Esophagus (tissue), 2 donors: ENCODE measurements around the gene APBB2. TPM values are rescaled to one million over a fixed set of nuclear protein-coding genes. Genes with fewer than 3 reads are reported as not detected.
"Not testable (repeated sequence)": the region's sequence is repeated elsewhere in the genome, so short reads cannot be mapped to it uniquely, and the experiment has no call there.

Experiments
- H3K27ac ChIP-seq, 2 donors: one replicate each; pipeline ENCODE4 v1.5.1; 2013; ENCODE audit warnings: low read depth in 2 of 2, mild to moderate bottlenecking in 2 of 2, inconsistent platforms in 1 of 2, low read length in 1 of 2, moderate library complexity in 1 of 2
- H3K27me3 ChIP-seq, 2 donors: one replicate each; pipeline ENCODE4 v1.6.1; 2013; ENCODE audit warnings: low read length in 2 of 2, control low read depth in 1 of 2, mild to moderate bottlenecking in 1 of 2; ENCODE audit not compliant: insufficient read depth in 2 of 2, control insufficient read depth in 1 of 2
- H3K36me3 ChIP-seq, 2 donors: one replicate each; pipeline ENCODE4 v1.6.1; 2013; ENCODE audit warnings: low read length in 1 of 2; ENCODE audit not compliant: control insufficient read depth in 2 of 2, insufficient read depth in 2 of 2
- H3K4me1 ChIP-seq, 2 donors: one replicate each; pipeline ENCODE4 v1.6.1; 2013; ENCODE audit warnings: low read length in 1 of 2; ENCODE audit not compliant: control insufficient read depth in 2 of 2, insufficient read depth in 2 of 2
- H3K4me3 ChIP-seq, 2 donors: one replicate each; pipeline ENCODE4 v1.5.1; 2013; ENCODE audit warnings: low read length in 2 of 2, mild to moderate bottlenecking in 2 of 2, low read depth in 1 of 2, moderate library complexity in 1 of 2
- H3K9me3 ChIP-seq, 2 donors: one replicate each; pipeline ENCODE4 v1.6.1; 2013; ENCODE audit warnings: mild to moderate bottlenecking in 2 of 2, low read depth in 1 of 2, low read length in 1 of 2, moderate library complexity in 1 of 2; ENCODE audit not compliant: control insufficient read depth in 2 of 2, insufficient read depth in 1 of 2
- WGBS, 2 donors: extraction: QIAGEN DNeasy Blood & Tissue Kit; methylation state at CpG; one replicate each; pipeline ENCODE4 v1.1.7; 2013; 5-methylcytosine and 5-hydroxymethylcytosine counted together
- polyA plus RNA-seq, 2 donors: library from polyadenylated mRNA; stranded (reverse); fragments of 200-250 nt; gene quantifications; one replicate each; pipeline ENCODE4 v1.2.3, GENCODE V29; 2013
- donor health status: healthy with polysubstance abuse.
- donor health status: Bipolar disorder and iron deficiency.

Gene APBB2
- polyA plus RNA-seq, 2 donors = 3.0 to 4.0 TPM

DNA sequence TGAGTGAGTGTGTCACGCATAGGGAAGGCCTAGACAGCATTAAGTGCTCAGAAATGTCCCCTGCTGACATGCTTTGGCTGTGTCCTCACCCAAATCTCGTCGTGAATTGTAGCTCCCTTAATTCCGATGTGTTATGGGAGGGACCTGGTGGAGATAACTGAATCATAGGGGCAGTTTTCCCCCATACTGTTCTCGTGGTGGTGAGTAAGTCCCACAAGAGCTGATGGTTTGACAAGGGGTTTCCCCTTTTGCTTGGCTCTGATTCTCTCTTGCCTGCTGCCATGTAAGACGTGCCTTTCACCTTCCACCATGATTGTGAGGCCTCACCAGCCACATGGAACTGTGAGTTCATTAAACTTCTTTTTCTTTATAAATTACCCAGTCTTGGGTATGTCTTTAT lies 386.6 kb downstream of the APBB2 start:
- peaks cover 6 to 11% of the 10 kb centered on the region in 2 donors for H3K36me3 ChIP-seq
- WGBS, 2 donors = 84 to 88% methylated on average over 6 of the region's 6 CpGs

DNA sequence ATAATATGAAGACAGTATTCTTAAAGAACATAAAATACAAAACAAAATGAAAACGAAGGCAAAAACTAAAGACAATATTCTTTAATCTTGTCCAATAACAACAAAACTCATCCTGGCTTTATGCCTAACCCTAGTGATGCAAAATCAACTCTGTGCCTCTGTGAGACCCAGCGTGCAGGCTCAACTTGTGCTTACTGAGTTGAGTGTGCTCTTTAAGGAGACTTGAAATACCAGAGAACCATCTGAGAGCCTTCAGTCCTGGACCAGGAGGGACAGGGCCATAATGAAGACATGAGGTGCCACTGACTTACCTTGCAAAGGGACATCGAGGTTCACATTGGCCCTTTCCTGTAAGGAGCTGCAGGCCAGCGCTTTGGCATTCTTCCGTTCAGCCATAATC lies 387.5 kb downstream of the APBB2 start:
- no peaks in the 10 kb centered on the region for H3K4me1 ChIP-seq
- H3K27me3 ChIP-seq = no peaks in the 10 kb centered on the region
- H3K9me3 ChIP-seq = no peaks in the 10 kb centered on the region
- H3K4me3 ChIP-seq = no peak overlapping the region
- no peak overlapping the region for H3K27ac ChIP-seq
- H3K36me3 ChIP-seq = peaks cover 6 to 14% of the 10 kb centered on the region in 2 donors
- WGBS, 2 donors = 92 to 93% methylated on average over 5 of the region's 5 CpGs

More for the DNA sequence above, 386.6 kb downstream of the APBB2 start:
- Histone ChIP-seq H3K27me3 (no peaks in the 10 kb centered on the region), H3K4me3 (no peak overlapping the region), H3K4me1 (no peaks in the 10 kb centered on the region), H3K27ac (no peak overlapping the region), H3K9me3 (no peaks in the 10 kb centered on the region)

DNA sequence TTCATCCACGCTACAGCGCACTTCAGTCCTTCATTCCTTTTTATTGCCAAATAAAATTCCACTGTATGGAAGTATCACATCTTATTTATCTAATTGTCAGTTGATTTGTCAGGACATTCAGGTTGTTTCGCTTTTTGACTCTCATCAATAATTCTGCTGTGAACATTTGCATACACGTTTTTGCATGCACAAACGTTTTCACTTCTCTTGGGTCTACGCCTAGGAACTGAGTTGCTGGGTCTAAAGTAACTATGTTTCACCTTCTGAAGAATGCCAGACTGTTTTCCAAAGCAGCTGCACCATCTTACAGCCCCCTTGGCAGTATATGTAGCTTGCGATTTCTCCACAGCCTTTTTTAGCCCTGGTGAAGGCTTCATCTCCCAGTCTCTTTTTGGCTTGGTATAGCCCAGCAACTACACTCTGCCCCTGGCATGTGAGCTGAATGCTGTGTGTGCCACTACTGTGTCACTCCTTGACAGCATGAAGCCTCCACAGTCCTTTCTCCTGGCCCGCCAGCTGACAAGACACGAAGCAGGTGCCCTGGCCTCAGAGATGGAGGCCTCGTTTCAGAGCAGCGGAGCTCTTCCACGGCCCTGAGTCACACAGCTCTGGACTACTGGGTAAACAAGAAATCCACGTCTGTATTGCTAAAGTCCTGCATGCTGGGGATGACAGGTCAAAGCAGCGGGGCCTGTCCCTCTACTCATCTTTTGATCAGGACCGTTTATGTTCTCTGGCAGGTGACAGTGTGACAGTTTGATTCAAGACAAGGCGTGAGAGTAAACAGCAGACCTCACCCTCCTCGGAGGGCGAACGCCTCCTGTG lies 389.1 kb downstream of the APBB2 start:
- Histone ChIP-seq H3K36me3 (peaks cover 6 to 14% of the 10 kb centered on the region in 2 donors), H3K27ac (no peak overlapping the region)
- 85 to 87% methylated on average over 19 of the region's 19 CpGs for WGBS, 2 donors

DNA sequence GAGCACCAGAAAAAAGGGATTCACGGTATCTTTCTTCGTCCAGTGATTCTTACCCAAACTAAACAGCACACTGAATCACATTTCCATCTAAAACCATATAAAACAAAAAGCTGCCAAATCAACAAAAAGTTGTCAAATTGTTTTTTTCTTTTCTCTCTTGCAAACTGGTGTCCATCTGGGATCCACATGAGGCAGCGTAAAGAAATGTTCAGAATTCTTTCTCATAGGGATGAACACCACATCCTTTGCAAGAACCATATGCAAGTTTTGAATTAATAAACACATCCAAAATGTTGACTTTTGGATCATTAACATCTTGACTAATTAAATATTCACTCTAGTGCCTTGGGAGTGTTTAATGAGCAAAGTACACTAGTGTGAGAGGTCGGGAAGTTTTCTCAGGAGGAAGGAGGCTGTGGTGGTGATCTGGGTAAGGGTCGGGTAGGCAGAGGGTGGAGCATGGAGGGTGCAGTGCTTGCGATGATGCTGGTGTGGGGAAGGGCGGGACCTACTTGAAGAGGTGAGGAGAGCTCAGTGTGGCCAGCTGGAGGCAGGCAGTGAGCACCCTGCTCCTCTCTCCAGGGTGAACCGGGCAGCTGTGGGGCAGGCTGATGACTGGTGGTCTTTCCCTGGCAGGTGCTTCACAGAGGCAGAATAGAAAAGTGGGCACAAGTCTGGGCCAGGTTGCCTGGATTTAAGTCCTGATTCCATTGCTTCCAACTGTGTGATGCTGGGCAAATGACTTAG lies 391.7 kb downstream of the APBB2 start:
- Histone ChIP-seq H3K36me3 (peaks cover 6 to 11% of the 10 kb centered on the region in 2 donors), H3K27me3 (no peaks in the 10 kb centered on the region), H3K9me3 (no peaks in the 10 kb centered on the region), H3K4me3 (no peak overlapping the region), H3K4me1 (no peaks in the 10 kb centered on the region), H3K27ac (no peak overlapping the region)
- 87 to 88% methylated on average over 8 of the region's 8 CpGs for WGBS, 2 donors

More for the DNA sequence above, 389.1 kb downstream of the APBB2 start:
- Histone ChIP-seq H3K4me1 (no peaks in the 10 kb centered on the region), H3K9me3 (no peaks in the 10 kb centered on the region), H3K27me3 (no peaks in the 10 kb centered on the region), H3K4me3 (no peak overlapping the region)

DNA sequence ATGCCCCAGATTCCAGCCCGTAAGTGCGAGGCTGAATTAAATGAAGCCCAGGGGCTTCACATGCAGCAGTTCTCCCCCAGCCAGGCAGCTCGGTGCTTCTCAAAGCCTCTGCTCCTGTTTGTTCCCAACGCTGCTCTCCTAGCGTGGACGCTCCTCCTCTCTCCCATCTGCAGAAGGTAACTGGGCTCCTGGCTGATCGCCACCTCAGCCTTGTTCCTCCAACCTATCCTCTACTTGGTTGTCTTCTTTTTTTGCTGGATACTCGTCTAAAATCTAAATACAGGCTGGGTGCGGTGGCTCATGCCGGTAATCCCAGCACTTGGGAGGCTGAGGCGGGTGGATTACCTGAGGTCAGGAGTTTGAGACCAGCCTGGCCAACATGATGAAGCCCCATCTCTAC lies 394.2 kb downstream of the APBB2 start:
- Histone ChIP-seq H3K4me3 (no peak overlapping the region), H3K36me3 (peaks cover 4 to 8% of the 10 kb centered on the region in 2 donors), H3K9me3 (no peaks in the 10 kb centered on the region), H3K27ac (no peak overlapping the region), H3K27me3 (no peaks in the 10 kb centered on the region), H3K4me1 (no peaks in the 10 kb centered on the region)
- WGBS, 2 donors = 94 to 95% methylated on average over 11 of the region's 11 CpGs

DNA sequence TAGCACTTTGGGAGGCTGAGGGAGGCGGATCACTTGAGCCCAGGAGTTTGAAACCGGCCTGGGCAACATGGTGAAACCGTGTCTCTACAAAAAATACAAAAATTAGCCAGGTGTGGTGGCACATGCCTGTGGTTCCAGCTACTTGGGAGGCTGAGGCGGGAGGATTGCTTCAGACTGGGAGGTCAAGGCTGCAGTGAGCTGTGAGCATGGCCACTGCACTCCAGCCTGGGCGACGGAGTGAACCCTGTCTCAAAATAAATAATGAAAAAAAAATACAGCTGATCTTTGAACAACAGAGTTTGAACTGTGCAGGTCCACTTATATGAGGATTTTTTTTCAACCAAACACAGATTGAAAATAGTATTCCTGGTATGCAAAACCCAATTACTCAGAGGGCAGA lies 397.2 kb downstream of the APBB2 start:
- H3K27ac ChIP-seq, H3K36me3 ChIP-seq, H3K9me3 ChIP-seq, H3K4me1 ChIP-seq, H3K27me3 ChIP-seq, H3K4me3 ChIP-seq: not testable (repeated sequence)
- 92 to 94% methylated on average over 6 of the region's 6 CpGs for WGBS, 2 donors

DNA sequence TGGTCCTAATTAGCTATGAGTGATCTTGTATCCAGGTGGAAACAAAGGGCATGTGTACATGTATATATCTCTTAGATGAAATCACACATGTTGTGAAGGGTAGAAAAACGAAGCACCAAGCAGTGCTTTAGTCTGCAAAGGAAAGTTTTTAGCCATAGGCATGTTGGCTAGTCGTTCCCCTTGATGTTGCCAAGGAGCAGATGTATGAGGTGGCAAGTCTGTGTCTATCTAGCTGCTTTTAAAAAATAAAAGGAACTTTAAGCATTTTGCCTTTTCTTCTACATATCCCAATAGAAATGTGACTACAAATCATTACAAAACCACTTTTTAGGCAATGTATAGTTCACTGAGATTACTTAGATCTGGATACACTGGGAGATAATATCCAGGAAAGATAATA lies 401.5 kb downstream of the APBB2 start:
- Histone ChIP-seq H3K4me1 (no peaks in the 10 kb centered on the region), H3K27ac (no peak overlapping the region), H3K9me3 (no peaks in the 10 kb centered on the region), H3K36me3 (peaks cover 4 to 5% of the 10 kb centered on the region in 2 donors), H3K4me3 (no peak overlapping the region), H3K27me3 (no peaks in the 10 kb centered on the region)
- WGBS, 2 donors = 66 to 70% methylated on average over 2 of the region's 2 CpGs

DNA sequence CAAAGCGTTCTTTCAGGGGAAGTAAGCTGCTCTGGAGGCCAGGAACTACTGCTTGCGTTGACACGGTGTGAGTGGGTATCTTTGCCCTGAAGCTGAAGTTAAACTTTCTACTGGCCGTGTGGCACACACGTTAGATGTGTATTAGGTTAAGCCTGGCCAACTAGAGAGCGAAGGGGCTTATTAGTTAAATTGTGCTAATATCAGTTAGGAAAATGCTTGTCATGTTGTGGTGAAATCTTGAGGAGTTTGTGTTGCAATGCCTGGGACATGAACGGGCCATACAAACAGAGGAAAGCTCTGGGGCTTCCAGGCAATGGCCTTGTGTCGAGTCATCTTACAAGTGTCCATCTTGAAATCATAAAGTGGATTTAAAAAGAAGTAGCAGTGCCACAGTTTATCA lies 402.0 kb downstream of the APBB2 start:
- Histone ChIP-seq H3K36me3 (peaks cover 4 to 5% of the 10 kb centered on the region in 2 donors), H3K27me3 (no peaks in the 10 kb centered on the region), H3K27ac (no peak overlapping the region), H3K4me1 (no peaks in the 10 kb centered on the region), H3K4me3 (no peak overlapping the region), H3K9me3 (no peaks in the 10 kb centered on the region)
- 89% methylated on average over 8 of the region's 8 CpGs for WGBS, 2 donors

DNA sequence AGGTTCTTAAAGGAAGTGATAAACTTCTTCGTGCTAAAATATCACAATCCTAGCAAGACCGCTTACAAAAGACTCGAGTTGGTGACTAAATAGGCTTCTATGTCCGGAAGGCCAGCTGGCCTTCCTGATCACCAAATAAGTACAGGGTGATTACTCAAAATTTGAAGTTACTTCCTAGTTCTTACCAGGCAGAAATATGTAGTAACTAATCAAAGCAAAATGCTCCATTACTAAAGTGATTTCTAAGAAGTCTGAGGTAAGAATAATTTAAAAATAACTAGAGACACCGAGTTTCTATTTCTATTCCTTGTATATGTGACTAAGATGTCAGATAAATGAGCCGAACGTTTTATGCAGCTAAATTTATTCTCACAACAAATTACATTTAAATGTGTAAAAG lies 402.4 kb downstream of the APBB2 start:
- no peak overlapping the region for H3K27ac ChIP-seq
- 67 to 70% methylated on average over 7 of the region's 7 CpGs for WGBS, 2 donors

More for the DNA sequence above, 402.4 kb downstream of the APBB2 start:
- Histone ChIP-seq H3K27me3 (no peaks in the 10 kb centered on the region), H3K4me3 (no peak overlapping the region), H3K36me3 (peaks cover 4 to 5% of the 10 kb centered on the region in 2 donors), H3K4me1 (no peaks in the 10 kb centered on the region), H3K9me3 (no peaks in the 10 kb centered on the region)
